Epidermal melanocyte (primary cell): ENCODE data around the gene ALDH18A1.

ENCODE experiments used
- DNase-seq: peaks from one replicate; pipeline ENCODE4 v3.0.0; 2011; ENCODE audit warnings: low spot score; ENCODE audit not compliant: insufficient read length

Gene ALDH18A1

DNA sequence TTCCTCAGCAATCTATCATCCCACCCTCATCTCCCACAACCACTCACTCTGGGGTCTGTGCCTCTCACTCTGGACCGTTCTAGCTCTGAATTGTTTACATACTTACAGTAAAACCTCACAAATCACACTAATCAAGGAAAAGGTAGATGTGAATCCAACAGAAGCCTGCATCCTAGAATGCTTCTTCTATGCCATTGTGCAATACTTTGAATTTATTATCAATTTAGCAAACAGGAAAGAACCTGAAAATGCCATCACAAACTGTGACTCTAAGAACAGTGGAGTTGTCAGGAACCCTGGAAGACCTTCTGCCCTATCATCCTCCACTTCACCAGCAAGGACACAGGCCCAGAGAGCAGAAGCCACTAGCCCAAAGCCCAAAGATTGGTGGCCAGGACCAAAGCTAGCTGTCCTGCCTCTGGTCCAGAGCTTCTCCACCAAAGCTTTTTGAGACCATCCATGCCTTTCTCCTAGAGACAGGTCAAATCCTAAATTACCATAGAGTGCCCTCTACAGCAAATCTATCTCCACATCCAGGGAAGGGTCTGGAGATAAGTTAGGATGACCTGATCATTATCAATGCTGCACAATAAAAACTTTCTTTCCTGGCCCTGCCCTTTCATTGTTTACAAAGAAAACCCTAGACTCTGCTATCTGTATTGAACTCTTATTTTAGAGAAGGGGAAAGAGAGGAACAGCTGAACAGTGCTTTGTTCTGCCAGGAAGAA lies 97.8 kb downstream of the ALDH18A1 start:
- DNase-seq: no peak

DNA sequence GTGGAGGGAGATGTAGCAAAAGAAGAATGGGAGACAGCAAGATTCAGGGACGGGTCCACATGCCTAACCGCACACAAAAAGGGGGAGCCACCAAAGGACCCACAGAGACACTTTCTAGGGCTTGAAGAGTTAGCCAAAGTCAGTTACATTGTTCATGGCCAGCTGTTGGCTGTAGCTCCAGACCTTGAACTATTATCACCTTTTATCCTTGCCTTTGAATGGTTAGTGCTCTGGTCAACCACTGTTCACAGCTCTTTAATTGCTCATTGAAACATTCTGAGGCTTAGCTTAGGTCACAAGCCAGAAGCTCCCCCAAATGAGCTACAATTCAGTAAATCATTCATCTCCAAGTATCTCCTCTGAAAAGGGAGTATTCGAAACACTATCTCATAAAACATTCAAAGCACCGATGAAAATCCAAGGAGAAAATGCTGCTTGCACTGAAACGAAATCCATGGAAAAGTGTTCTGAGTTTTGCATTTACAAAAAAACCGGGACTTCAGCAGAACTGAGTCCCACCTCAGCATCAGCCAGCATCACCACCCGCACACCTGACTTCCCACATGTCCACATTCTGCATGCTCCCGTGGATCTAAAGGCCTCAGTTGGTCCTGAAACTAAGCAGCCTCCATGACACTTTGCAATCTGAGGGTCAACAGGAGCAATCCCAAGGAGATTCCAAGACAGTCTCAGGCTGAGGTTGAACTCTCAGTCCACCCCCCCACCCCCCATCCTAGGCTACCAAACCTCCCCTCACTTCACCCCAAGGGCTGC lies 99.3 kb downstream of the ALDH18A1 start:
- DNase-seq: no peak
